ENCODE results near the gene VSIG10L2. TPM values are rescaled to one million over a fixed set of nuclear protein-coding genes. Genes with fewer than 3 reads are reported as not detected.

Gene VSIG10L2
- total RNA-seq, 1 experiment from 2014 or later = not detected

GRCh38 chr11:125952973-125953372 is 7.1 kb downstream of the VSIG10L2 start:
- H3K4me1 Mint-ChIP-seq = peaks cover 8 to 16% of the 10 kb centered on the region in 2 experiments
- H3K79me1 ChIP-seq (ENCODE audit: insufficient read depth, low read depth, low read length, poor library complexity, severe bottlenecking) = no peaks in the 10 kb centered on the region
- no peaks in the 10 kb centered on the region; the same call in 1 of the 2 replicates for H3K27me3 Mint-ChIP-seq (ENCODE audit: low read depth)
- no peak overlapping the region for H2BK12ac ChIP-seq (ENCODE audit: insufficient read length, low read depth, low read length)
- H3T11ph ChIP-seq (ENCODE audit: low read length) = no peak overlapping the region
- H3K9ac ChIP-seq (ENCODE audit: extremely low read depth, insufficient read length, low read length) = no peak overlapping the region
- no peaks in the 10 kb centered on the region for H3K79me2 ChIP-seq (ENCODE audit: insufficient read depth, low read length)
- no peak overlapping the region for H3K4me3 Mint-ChIP-seq
- no peak overlapping the region for H3K56ac ChIP-seq (ENCODE audit: insufficient read length, low read depth, low read length)
- H4K20me1 ChIP-seq (ENCODE audit: control insufficient read depth, insufficient read depth, insufficient read length) = no peaks in the 10 kb centered on the region
- no peak overlapping the region for H4K91ac ChIP-seq (ENCODE audit: insufficient read length, low read depth, low read length)
- no CpG with 5 or more reads among the region's 7 CpGs for WGBS (ENCODE audit: extremely low coverage, insufficient read length, low lambda C conversion rate)
- H3K9me3 Mint-ChIP-seq = no peaks in the 10 kb centered on the region
- no peak overlapping the region for H3K27ac Mint-ChIP-seq
- H3K18ac ChIP-seq (ENCODE audit: insufficient read length, low read depth, low read length) = no peak overlapping the region
- no peak overlapping the region for H4K5ac ChIP-seq (ENCODE audit: insufficient read length, low read depth, low read length)
- no peak overlapping the region for H3K23ac ChIP-seq (ENCODE audit: insufficient read length, low read depth, low read length)
- H3K23me2 ChIP-seq (ENCODE audit: insufficient read length, low read depth, low read length, poor library complexity, severe bottlenecking) = no peaks in the 10 kb centered on the region
- H4K8ac ChIP-seq (replicated peaks; ENCODE audit: insufficient read length, low read depth, low read length) = no peak overlapping the region
- H2BK120ac ChIP-seq (ENCODE audit: low read depth, low read length, poor library complexity, severe bottlenecking) = no peak overlapping the region
- H2BK5ac ChIP-seq (ENCODE audit: insufficient read length, low read length) = no peak overlapping the region
- H3K14ac ChIP-seq (ENCODE audit: insufficient read depth, low read length) = no peak overlapping the region
- H3K27ac ChIP-seq (ENCODE audit: insufficient read length, low read depth, low read length) = no peak overlapping the region
- no peak overlapping the region for H2BK20ac ChIP-seq (ENCODE audit: low read depth, low read length, poor library complexity, severe bottlenecking)
- no peak overlapping the region for H2AFZ ChIP-seq (ENCODE audit: low read length)
- no peak overlapping the region for H2AK5ac ChIP-seq (ENCODE audit: insufficient read length, low read length)
- TF ChIP-seq CTCF (conservative IDR thresholded peaks at IDR 0.05) = no peak
- H3K36me3 Mint-ChIP-seq (ENCODE audit: insufficient read depth in 1 of 3, low read depth in 3 of 3) = peaks cover 0 to 15% (median 0%) of the 10 kb centered on the region in 3 experiments; a peak in 4 of 7 replicates
- H3K4me2 ChIP-seq (ENCODE audit: insufficient read depth, insufficient read length, low read length) = no peak overlapping the region
- H2BK15ac ChIP-seq (ENCODE audit: low read depth, low read length) = no peak overlapping the region
- H3K9me3 ChIP-seq (ENCODE audit: control insufficient read depth, low read depth, low read length) = no peaks in the 10 kb centered on the region
- no peaks in the 10 kb centered on the region for H3K4me1 ChIP-seq (ENCODE audit: insufficient read depth, low read length)
- no peak for DNase-seq
- no peaks in the 10 kb centered on the region for H3K27me3 ChIP-seq (ENCODE audit: insufficient read depth, low read length)
- H3K4ac ChIP-seq (ENCODE audit: low read depth, low read length) = no peak overlapping the region

Data from H9 (cell line).